ENCODE results near the gene NAGK.

Gene NAGK

DNA sequence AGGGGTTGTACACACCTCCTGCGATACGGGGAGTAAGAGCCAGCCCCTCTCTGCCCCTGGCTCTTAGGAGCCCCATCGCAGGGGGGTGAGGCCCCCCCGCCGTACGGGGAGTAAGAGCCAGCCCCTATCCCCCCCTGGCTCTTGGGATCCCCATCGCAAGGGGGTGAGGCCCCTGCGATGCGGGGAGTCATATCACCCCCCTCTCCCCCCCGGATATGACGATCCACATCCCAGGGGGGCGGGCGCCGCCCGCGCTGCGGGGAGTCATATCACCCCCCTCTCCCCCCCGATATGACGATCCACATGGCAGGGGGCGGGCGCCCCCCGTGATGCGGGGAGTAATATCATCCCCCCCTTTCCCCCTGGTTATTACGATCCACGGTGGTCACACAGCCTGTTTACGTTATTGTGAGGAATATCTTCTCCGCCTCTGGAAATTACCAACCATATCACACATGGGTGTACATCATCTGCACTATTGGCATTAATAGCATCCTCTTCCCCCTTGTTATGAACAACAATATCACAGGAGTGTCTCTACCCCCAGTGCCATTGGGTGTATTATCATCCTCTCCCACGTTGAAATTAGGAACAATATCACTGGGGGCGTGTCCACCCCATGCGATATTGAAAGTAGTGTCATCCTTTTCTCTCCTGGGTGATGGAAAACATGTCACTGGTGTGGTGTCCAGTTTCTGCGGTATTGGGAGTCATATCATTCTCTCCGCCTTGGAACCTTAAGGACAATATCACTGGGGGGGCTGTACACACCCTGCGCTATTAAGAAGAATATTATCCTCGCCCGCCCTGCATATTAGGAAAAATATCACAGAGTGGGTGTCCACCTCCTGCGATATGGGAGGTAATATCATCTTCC, 24.7 kb upstream of the NAGK start (continued):
- TF ChIP-seq, protein P1, sequence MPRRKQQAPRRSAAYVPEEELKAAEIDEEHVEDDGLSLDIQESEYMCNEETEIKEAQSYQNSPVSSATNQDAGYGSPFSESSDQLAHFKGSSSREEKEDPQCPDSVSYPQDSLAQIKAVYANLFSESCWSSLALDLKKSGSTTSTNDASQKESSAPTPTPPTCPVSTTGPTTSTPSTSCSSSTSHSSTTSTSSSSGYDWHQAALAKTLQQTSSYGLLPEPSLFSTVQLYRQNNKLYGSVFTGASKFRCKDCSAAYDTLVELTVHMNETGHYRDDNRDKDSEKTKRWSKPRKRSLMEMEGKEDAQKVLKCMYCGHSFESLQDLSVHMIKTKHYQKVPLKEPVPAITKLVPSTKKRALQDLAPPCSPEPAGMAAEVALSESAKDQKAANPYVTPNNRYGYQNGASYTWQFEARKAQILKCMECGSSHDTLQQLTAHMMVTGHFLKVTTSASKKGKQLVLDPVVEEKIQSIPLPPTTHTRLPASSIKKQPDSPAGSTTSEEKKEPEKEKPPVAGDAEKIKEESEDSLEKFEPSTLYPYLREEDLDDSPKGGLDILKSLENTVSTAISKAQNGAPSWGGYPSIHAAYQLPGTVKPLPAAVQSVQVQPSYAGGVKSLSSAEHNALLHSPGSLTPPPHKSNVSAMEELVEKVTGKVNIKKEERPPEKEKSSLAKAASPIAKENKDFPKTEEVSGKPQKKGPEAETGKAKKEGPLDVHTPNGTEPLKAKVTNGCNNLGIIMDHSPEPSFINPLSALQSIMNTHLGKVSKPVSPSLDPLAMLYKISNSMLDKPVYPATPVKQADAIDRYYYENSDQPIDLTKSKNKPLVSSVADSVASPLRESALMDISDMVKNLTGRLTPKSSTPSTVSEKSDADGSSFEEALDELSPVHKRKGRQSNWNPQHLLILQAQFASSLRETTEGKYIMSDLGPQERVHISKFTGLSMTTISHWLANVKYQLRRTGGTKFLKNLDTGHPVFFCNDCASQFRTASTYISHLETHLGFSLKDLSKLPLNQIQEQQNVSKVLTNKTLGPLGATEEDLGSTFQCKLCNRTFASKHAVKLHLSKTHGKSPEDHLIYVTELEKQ (tag by site-specific recombination; IDR thresholded peaks at IDR 0.05; ENCODE audit: borderline replicate concordance), result no peak
- TF ChIP-seq, protein P2, sequence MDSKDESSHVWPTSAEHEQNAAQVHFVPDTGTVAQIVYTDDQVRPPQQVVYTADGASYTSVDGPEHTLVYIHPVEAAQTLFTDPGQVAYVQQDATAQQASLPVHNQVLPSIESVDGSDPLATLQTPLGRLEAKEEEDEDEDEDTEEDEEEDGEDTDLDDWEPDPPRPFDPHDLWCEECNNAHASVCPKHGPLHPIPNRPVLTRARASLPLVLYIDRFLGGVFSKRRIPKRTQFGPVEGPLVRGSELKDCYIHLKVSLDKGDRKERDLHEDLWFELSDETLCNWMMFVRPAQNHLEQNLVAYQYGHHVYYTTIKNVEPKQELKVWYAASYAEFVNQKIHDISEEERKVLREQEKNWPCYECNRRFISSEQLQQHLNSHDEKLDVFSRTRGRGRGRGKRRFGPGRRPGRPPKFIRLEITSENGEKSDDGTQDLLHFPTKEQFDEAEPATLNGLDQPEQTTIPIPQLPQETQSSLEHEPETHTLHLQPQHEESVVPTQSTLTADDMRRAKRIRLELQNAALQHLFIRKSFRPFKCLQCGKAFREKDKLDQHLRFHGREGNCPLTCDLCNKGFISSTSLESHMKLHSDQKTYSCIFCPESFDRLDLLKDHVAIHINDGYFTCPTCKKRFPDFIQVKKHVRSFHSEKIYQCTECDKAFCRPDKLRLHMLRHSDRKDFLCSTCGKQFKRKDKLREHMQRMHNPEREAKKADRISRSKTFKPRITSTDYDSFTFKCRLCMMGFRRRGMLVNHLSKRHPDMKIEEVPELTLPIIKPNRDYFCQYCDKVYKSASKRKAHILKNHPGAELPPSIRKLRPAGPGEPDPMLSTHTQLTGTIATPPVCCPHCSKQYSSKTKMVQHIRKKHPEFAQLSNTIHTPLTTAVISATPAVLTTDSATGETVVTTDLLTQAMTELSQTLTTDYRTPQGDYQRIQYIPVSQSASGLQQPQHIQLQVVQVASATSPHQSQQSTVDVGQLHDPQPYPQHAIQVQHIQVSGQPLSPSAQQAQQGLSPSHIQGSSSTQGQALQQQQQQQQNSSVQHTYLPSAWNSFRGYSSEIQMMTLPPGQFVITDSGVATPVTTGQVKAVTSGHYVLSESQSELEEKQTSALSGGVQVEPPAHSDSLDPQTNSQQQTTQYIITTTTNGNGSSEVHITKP (tag by site-specific recombination; IDR thresholded peaks at IDR 0.05), result 0 out of 2 replicates have a peak, but pooled peaks have one; percentile 17

DNA sequence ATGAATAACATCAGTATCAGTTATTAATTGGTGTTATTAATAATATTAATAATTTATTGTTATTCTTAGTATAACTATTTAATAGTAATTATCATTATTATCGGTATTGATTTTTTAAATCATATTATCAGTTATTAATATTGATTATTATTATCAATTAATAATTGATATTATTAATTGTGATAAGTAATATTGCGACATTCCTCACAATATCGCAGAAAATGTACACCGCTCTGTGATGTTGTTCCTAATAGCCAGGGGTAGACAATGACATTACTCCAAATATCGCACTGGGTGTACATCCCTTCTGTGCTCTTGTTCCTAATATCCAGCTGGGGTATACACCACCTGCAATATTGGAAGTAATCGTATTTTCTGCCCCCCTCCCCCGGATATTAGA, 23.3 kb upstream of the NAGK start:
- H3K4me3 ChIP-seq (ENCODE audit: low read depth, low read length), result no peak overlapping the region
- no peaks in the 10 kb centered on the region for H3K9me3 ChIP-seq (ENCODE audit: control insufficient read depth, insufficient read depth, low read depth, low read length)
- ChIA-PET CTCF (interaction anchor here (1.1 kb wide), 1 partner anchor 44 kb away, joined by 4 read pairs; no protein-coding TSS in a partner anchor), POLR2A (no interaction called here)
- H3K36me3 ChIP-seq (ENCODE audit: control insufficient read depth in 2 of 2, insufficient read depth in 1 of 2, low read length in 2 of 2), result no peaks in the 10 kb centered on the region
- TF ChIP-seq, protein P3, sequence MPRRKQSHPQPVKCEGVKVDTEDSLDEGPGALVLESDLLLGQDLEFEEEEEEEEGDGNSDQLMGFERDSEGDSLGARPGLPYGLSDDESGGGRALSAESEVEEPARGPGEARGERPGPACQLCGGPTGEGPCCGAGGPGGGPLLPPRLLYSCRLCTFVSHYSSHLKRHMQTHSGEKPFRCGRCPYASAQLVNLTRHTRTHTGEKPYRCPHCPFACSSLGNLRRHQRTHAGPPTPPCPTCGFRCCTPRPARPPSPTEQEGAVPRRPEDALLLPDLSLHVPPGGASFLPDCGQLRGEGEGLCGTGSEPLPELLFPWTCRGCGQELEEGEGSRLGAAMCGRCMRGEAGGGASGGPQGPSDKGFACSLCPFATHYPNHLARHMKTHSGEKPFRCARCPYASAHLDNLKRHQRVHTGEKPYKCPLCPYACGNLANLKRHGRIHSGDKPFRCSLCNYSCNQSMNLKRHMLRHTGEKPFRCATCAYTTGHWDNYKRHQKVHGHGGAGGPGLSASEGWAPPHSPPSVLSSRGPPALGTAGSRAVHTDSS (tag by site-specific recombination; IDR thresholded peaks at IDR 0.05), result no peak
- TF ChIP-seq, protein P4, sequence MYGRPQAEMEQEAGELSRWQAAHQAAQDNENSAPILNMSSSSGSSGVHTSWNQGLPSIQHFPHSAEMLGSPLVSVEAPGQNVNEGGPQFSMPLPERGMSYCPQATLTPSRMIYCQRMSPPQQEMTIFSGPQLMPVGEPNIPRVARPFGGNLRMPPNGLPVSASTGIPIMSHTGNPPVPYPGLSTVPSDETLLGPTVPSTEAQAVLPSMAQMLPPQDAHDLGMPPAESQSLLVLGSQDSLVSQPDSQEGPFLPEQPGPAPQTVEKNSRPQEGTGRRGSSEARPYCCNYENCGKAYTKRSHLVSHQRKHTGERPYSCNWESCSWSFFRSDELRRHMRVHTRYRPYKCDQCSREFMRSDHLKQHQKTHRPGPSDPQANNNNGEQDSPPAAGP (tag by site-specific recombination; IDR thresholded peaks at IDR 0.05), result no peak
- TF ChIP-seq GLI2 (tag by site-specific recombination; IDR thresholded peaks at IDR 0.05; ENCODE audit: borderline replicate concordance, low read depth) (no peak), ZEB2 (tag by site-specific recombination; IDR thresholded peaks at IDR 0.05) (no peak), ZNF677 (tag by site-specific recombination; IDR thresholded peaks at IDR 0.05) (no peak), ZNF239 (tag by site-specific recombination; IDR thresholded peaks at IDR 0.05) (no peak), ZNF596 (tag by site-specific recombination; IDR thresholded peaks at IDR 0.05) (no peak)
- TF ChIP-seq, protein P5, sequence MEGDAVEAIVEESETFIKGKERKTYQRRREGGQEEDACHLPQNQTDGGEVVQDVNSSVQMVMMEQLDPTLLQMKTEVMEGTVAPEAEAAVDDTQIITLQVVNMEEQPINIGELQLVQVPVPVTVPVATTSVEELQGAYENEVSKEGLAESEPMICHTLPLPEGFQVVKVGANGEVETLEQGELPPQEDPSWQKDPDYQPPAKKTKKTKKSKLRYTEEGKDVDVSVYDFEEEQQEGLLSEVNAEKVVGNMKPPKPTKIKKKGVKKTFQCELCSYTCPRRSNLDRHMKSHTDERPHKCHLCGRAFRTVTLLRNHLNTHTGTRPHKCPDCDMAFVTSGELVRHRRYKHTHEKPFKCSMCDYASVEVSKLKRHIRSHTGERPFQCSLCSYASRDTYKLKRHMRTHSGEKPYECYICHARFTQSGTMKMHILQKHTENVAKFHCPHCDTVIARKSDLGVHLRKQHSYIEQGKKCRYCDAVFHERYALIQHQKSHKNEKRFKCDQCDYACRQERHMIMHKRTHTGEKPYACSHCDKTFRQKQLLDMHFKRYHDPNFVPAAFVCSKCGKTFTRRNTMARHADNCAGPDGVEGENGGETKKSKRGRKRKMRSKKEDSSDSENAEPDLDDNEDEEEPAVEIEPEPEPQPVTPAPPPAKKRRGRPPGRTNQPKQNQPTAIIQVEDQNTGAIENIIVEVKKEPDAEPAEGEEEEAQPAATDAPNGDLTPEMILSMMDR (tag by site-specific recombination; IDR thresholded peaks at IDR 0.05), result no peak
- TF ChIP-seq, protein P6, sequence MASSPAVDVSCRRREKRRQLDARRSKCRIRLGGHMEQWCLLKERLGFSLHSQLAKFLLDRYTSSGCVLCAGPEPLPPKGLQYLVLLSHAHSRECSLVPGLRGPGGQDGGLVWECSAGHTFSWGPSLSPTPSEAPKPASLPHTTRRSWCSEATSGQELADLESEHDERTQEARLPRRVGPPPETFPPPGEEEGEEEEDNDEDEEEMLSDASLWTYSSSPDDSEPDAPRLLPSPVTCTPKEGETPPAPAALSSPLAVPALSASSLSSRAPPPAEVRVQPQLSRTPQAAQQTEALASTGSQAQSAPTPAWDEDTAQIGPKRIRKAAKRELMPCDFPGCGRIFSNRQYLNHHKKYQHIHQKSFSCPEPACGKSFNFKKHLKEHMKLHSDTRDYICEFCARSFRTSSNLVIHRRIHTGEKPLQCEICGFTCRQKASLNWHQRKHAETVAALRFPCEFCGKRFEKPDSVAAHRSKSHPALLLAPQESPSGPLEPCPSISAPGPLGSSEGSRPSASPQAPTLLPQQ (tag by site-specific recombination; IDR thresholded peaks at IDR 0.05), result no peak
- TF ChIP-seq, protein P7, sequence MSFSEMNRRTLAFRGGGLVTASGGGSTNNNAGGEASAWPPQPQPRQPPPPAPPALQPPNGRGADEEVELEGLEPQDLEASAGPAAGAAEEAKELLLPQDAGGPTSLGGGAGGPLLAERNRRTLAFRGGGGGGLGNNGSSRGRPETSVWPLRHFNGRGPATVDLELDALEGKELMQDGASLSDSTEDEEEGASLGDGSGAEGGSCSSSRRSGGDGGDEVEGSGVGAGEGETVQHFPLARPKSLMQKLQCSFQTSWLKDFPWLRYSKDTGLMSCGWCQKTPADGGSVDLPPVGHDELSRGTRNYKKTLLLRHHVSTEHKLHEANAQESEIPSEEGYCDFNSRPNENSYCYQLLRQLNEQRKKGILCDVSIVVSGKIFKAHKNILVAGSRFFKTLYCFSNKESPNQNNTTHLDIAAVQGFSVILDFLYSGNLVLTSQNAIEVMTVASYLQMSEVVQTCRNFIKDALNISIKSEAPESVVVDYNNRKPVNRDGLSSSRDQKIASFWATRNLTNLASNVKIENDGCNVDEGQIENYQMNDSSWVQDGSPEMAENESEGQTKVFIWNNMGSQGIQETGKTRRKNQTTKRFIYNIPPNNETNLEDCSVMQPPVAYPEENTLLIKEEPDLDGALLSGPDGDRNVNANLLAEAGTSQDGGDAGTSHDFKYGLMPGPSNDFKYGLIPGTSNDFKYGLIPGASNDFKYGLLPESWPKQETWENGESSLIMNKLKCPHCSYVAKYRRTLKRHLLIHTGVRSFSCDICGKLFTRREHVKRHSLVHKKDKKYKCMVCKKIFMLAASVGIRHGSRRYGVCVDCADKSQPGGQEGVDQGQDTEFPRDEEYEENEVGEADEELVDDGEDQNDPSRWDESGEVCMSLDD (tag by site-specific recombination; IDR thresholded peaks at IDR 0.05), result no peak
- no peak overlapping the region for H3K27ac ChIP-seq (ENCODE audit: extremely low read depth, low read depth, low read length)
- H3K4me1 ChIP-seq (ENCODE audit: control insufficient read depth, insufficient read depth, low read length), result no peaks in the 10 kb centered on the region
